Omental fat pad (tissue), 4 donors: ENCODE measurements around the gene CT55. TPM values are rescaled to one million over a fixed set of nuclear protein-coding genes. Genes with fewer than 3 reads are reported as not detected.
"Not testable (repeated sequence)": the region's sequence is repeated elsewhere in the genome, so short reads cannot be mapped to it uniquely, and the experiment has no call there.

ENCODE experiments used
- ATAC-seq: fragments of 150-250 bp; one replicate; pipeline ENCODE4 v1.9.1; 2016; ENCODE audit warnings: mild to moderate bottlenecking, moderate library complexity; ENCODE audit not compliant: low FRiP score
- DNase-seq: peaks from one replicate; pipeline ENCODE4 v3.0.0-alpha.2; 2019; ENCODE audit warnings: low spot score
- total RNA-seq, 4 donors: library from RNA; depleted of rRNA; stranded (reverse); fragments of >200 nt; gene quantifications; one replicate each; pipeline ENCODE4 v1.1.0, GENCODE V29; 2016
- TF ChIP-seq, protein P1 (sequence below), 3 donors: fragments of 450-650 bp; IDR thresholded peaks; one replicate each; pipeline ENCODE4 v1.5.1; 2016 to 2017; ENCODE audit warnings: antibody characterized with exemption in 3 of 3, mild to moderate bottlenecking in 3 of 3, moderate library complexity in 2 of 3

CT55 gene
- total RNA-seq, 4 donors from 2014 or later, result not detected

DNA sequence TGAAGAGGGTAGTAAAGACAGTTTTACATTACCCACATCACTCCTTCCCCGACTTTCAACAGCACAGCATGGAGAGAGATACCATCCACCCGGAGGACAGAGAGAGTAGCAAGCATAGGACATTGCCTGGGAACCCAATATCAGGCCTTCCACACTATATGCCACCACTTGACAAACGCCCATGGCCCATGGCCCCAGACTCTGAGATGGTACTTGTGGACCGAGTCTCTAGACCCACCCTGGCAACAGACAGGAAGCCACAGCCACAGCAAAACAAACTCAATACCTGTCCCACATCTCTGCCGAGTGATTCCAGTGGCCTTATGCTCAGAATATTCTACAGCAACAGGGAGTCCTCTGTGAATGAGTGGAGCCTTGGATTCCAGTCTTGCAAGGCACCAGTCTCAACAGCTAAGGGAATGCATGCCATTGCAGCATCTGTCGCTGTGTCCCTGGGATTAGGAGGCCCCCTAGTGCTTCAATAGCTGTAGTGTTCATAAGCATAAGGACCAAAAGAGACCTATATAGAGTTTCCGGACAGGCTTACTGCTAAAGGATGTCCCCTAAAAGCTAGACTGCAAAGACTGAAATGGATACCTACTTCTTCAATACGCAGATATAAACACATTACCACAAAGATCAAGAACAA lies 14.7 kb upstream of the CT55 start:
- TF ChIP-seq, protein P1, sequence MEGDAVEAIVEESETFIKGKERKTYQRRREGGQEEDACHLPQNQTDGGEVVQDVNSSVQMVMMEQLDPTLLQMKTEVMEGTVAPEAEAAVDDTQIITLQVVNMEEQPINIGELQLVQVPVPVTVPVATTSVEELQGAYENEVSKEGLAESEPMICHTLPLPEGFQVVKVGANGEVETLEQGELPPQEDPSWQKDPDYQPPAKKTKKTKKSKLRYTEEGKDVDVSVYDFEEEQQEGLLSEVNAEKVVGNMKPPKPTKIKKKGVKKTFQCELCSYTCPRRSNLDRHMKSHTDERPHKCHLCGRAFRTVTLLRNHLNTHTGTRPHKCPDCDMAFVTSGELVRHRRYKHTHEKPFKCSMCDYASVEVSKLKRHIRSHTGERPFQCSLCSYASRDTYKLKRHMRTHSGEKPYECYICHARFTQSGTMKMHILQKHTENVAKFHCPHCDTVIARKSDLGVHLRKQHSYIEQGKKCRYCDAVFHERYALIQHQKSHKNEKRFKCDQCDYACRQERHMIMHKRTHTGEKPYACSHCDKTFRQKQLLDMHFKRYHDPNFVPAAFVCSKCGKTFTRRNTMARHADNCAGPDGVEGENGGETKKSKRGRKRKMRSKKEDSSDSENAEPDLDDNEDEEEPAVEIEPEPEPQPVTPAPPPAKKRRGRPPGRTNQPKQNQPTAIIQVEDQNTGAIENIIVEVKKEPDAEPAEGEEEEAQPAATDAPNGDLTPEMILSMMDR (IDR thresholded peaks at IDR 0.05), result no peak
- DNase-seq (no peak), ATAC-seq (no peak)

DNA sequence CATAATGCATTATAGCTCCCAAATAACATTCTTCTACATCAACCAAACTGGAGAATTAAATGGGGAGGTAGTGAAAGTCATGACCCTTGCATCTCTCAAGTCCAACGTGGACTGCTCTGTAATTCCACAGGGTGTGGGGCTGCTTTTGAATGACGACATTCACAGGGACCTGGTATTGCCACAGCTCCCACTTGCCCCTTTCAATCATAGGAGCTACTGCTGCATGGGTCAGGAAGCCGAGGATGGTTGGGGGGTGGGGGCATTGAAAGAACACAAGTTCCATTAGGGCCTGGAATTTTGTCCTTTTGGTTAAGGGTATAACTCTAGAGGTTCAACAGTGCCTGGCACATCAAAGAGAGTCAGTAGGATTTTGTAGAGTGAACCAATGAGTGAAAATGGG lies 7.4 kb upstream of the CT55 start:
- TF ChIP-seq, protein P1 (IDR thresholded peaks at IDR 0.05), result no peak
- DNase-seq, result no peak

DNA sequence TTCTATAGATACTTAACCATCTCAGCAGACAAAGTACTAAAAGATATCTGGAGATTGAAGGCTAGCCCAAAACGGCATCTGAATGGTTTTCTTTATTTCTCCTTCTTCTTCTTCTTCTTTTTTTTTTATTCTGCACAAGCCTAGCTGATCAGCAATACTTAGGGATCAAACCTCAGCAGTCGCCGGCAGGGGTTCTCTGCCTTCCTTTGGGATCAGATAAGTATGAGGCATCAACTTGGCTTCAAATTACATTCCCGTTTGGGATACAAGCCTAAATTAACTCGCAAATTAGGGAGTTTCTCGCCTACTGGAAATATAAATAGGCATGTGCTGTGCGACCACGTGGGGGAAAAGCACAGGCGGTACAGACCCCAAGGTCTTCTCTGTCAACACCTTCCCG lies 730 bp downstream of the CT55 start:
- TF ChIP-seq, protein P1 (IDR thresholded peaks at IDR 0.05), result no peak
- DNase-seq, result no peak
- ATAC-seq, result no peak

More for the DNA sequence above, 7.4 kb upstream of the CT55 start:
- ATAC-seq, result no peak

DNA sequence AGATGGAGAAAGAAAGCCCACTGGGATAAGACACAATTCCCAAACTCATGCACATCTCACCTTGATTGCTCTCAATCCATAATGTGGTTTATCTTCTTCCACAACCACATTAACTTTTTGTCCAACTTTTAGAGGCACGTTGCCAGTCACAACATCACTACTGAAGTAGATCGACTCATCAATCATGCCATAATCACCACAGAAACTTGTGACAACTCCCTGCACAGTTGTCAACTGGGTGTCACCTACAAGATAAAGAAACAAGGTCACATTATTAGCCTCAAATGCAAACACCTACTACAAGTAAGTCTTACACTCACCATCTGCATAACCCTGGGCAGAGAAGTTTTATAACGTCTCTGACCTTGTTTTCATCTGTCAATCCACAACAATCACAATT lies 1.7 kb downstream of the CT55 start:
- not testable (repeated sequence) for ATAC-seq, DNase-seq

DNA sequence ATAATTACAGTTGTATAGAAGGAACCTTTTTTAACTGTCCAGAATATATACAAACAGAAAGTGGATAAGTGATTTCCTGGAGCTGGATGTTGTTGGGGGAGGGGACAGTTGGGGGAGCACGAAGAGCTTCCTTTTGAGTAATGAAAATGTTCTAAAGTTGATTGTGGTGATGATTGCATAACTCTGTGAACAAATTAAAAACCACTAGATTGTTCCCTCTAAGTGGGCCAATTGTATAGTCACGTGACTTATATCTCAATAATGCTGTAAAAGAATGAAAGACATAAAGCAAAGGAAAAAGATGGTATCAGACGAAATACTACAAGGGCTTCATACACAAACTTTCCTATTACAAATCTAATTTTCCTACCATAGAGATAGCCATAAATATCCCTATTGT lies 2.7 kb downstream of the CT55 start:
- ATAC-seq (no peak), DNase-seq (no peak)
- TF ChIP-seq, protein P1 (IDR thresholded peaks at IDR 0.05), result no peak

DNA sequence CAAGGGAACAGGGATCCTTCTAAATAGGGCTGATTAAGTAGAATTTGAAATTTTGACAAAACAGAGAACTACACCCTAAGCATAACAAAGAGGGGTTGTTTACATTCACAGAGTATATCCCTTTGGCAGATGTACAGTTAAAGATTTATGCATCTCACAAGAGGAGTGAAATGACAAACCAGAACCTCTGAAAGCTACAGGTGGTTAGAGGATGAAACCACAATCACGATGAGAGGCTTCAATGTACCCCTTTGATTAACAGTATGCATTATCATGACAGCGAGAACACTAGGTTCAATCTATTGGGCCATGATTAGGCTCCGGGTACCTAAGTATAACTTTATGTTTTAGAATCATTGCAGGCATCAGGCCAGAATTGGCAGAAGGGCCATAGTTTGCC lies 16.5 kb downstream of the CT55 start:
- not testable (repeated sequence) for ATAC-seq, DNase-seq

DNA sequence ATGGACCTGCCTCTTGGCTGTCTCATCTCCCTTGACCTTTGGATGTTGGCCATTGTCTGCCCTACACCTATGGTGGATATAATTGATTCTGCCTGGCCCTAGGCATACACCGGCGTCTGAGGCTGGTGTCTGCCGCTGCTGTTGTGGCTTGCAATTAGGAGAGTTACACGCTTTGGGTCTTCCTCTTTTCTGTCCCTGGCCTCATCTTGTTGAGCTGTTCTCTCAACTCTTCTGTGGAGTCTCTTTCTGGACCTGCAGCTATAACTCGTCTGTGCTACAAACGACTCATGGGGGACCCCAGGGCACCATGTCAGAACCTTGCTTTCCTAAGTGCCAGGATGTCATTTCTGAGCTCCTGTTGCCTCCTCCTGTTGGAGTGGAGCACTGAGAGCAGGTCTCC lies 45.1 kb downstream of the CT55 start:
- not testable (repeated sequence) for DNase-seq, ATAC-seq

DNA sequence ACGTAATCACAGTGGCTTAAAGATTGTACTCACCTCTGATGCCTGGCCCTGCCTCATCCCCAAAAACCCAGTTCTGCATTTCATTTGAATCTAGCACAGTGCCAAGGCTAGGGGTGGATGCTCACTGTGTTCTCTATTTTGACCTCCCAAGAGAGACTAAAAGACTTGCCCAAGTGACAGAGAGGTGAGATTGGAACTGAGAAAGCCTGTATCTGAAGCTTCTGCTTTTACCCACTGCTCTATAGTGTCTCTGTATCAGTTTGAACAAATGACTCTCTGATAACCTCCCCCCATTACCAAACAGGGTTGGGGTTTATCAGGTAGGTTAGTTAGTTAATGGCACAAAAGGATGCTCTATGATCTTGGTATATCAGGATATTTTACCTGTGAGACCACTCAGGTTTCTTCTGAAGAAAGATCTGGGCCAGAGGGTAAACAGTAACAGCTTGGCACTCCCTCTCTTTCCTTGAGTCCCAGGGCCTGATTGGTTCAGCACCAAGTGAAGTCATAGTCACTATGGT lies 51.1 kb downstream of the CT55 start, which contains the start of gene ETDB:
TSS of gene ETDB (minus strand) at position 471 of the 521 bp plus-strand sequence. CDS start 1,265 bp downstream, outside the sequence.
- ATAC-seq, DNase-seq: not testable (repeated sequence)

DNA sequence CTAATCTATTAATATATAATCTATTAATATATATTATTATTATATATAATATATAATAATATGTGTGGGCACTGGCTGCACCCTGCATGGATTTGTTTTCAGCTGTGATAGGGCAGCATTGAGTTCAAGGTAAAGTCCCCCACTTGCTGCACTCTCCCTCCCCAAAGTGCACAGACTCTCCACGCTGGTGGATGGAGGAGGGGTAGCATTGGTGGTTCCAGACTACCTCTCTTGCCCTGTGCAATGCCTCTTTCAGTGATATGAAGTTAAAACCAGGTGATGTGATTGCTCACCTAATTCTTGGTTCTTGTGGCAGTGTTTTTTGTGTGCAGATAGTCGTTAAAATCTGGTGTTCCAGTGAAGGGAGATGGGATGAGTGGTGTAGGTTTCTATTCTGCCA lies 55.1 kb downstream of the CT55 start:
- not testable (repeated sequence) for ATAC-seq, DNase-seq

DNA sequence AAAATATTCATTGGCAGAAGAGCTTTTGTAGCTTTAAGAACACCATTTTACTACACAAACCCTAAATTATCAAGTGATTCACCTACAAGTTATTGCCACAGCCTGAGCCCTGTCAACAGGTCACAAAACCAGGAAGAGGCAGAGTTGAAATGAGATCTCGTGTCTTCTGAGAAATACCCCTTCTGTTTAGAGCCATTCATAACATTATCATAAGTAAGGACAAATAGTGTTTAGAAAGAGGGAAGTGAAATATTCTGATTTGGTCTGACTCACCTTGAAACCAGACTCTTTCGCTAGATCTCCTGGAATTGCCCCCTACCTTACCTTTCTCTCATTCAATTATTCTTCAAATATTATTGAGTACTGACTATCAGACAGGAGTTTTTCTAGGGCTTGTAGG lies 56.8 kb downstream of the CT55 start:
- no peak for ATAC-seq
- TF ChIP-seq, protein P1 (IDR thresholded peaks at IDR 0.05), result no peak
- no peak for DNase-seq
